Measurements from ENCODE around the gene ZBTB32.

The ZBTB32 gene

DNA sequence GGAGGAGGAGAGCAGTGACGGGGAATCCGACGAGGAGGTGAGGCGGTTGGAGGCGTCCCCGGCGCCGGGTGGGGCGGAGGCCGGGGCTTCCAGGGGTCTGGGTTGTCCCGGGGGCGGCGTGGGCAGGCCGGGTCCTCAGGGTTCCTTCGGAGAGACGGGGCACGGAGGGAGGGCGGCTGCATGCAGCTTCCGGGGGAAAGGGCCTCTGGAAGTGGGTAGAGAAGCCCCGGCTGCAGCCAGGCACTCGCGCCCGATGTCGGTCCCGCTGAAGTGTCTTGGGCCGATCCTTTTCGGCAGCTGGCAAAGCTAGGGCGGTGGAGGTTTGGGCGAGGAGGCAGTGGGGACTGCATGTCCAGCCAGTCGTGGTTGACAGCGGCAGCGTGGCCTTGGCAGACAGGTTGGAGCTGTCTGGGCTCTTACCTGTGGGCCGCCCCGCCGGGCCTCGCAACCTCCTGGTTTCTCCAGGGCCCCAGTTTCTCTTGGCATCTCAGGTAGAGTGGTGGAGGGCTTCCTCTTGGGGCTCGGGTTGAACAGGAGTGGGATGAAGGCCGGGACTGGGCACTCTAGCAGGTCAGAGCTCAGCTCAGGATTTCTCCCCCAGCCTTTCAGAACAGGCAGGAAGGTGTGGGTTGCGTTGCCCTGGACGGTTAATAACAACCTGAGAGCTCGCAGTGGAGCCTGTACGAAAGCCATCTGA, 14.1 kb downstream of the ZBTB32 start (continued):
- TF ChIP-seq ZBTB7A (tag by site-specific recombination; IDR thresholded peaks at IDR 0.05; ENCODE audit: low read depth) (peak; percentile 61; the same call in 1 of the 2 replicates), WT1 (tag by site-specific recombination; IDR thresholded peaks at IDR 0.05) (no peak), OVOL3 (tag by site-specific recombination; IDR thresholded peaks at IDR 0.05) (no peak), ZNF335 (tag by site-specific recombination; conservative IDR thresholded peaks at IDR 0.05) (peak; percentile 99), ZBTB17 (tag by site-specific recombination; IDR thresholded peaks at IDR 0.05) (peak; percentile 46; the same call in 1 of the 2 replicates), ZNF416 (tag by site-specific recombination; IDR thresholded peaks at IDR 0.05) (no peak), OSR2 (tag by site-specific recombination; IDR thresholded peaks at IDR 0.05) (no peak), ZNF24 (tag by site-specific recombination; IDR thresholded peaks at IDR 0.05) (no peak), ZNF707 (tag by site-specific recombination; IDR thresholded peaks at IDR 0.05) (no peak), SETDB1 (IDR thresholded peaks at IDR 0.05; ENCODE audit: insufficient read length, low read length) (no peak), ZNF529 (tag by site-specific recombination; IDR thresholded peaks at IDR 0.05; ENCODE audit: insufficient replicate concordance) (no peak), ZNF19 (tag by site-specific recombination; IDR thresholded peaks at IDR 0.05; ENCODE audit: low read depth) (no peak), HOXC10 (CRISPR knock-in tag; IDR thresholded peaks at IDR 0.05) (no peak), REPIN1 (tag by site-specific recombination; IDR thresholded peaks at IDR 0.05; ENCODE audit: low read depth) (no peak), FEZF1 (tag by site-specific recombination; IDR thresholded peaks at IDR 0.05) (no peak), ZNF169 (tag by site-specific recombination; IDR thresholded peaks at IDR 0.05) (no peak)
- TF ChIP-seq, protein P1, sequence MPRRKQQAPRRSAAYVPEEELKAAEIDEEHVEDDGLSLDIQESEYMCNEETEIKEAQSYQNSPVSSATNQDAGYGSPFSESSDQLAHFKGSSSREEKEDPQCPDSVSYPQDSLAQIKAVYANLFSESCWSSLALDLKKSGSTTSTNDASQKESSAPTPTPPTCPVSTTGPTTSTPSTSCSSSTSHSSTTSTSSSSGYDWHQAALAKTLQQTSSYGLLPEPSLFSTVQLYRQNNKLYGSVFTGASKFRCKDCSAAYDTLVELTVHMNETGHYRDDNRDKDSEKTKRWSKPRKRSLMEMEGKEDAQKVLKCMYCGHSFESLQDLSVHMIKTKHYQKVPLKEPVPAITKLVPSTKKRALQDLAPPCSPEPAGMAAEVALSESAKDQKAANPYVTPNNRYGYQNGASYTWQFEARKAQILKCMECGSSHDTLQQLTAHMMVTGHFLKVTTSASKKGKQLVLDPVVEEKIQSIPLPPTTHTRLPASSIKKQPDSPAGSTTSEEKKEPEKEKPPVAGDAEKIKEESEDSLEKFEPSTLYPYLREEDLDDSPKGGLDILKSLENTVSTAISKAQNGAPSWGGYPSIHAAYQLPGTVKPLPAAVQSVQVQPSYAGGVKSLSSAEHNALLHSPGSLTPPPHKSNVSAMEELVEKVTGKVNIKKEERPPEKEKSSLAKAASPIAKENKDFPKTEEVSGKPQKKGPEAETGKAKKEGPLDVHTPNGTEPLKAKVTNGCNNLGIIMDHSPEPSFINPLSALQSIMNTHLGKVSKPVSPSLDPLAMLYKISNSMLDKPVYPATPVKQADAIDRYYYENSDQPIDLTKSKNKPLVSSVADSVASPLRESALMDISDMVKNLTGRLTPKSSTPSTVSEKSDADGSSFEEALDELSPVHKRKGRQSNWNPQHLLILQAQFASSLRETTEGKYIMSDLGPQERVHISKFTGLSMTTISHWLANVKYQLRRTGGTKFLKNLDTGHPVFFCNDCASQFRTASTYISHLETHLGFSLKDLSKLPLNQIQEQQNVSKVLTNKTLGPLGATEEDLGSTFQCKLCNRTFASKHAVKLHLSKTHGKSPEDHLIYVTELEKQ (tag by site-specific recombination; IDR thresholded peaks at IDR 0.05; ENCODE audit: borderline replicate concordance) = no peak
- TF ChIP-seq, protein P2, sequence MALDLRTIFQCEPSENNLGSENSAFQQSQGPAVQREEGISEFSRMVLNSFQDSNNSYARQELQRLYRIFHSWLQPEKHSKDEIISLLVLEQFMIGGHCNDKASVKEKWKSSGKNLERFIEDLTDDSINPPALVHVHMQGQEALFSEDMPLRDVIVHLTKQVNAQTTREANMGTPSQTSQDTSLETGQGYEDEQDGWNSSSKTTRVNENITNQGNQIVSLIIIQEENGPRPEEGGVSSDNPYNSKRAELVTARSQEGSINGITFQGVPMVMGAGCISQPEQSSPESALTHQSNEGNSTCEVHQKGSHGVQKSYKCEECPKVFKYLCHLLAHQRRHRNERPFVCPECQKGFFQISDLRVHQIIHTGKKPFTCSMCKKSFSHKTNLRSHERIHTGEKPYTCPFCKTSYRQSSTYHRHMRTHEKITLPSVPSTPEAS (tag by site-specific recombination; IDR thresholded peaks at IDR 0.05) = no peak
- TF ChIP-seq, protein P3, sequence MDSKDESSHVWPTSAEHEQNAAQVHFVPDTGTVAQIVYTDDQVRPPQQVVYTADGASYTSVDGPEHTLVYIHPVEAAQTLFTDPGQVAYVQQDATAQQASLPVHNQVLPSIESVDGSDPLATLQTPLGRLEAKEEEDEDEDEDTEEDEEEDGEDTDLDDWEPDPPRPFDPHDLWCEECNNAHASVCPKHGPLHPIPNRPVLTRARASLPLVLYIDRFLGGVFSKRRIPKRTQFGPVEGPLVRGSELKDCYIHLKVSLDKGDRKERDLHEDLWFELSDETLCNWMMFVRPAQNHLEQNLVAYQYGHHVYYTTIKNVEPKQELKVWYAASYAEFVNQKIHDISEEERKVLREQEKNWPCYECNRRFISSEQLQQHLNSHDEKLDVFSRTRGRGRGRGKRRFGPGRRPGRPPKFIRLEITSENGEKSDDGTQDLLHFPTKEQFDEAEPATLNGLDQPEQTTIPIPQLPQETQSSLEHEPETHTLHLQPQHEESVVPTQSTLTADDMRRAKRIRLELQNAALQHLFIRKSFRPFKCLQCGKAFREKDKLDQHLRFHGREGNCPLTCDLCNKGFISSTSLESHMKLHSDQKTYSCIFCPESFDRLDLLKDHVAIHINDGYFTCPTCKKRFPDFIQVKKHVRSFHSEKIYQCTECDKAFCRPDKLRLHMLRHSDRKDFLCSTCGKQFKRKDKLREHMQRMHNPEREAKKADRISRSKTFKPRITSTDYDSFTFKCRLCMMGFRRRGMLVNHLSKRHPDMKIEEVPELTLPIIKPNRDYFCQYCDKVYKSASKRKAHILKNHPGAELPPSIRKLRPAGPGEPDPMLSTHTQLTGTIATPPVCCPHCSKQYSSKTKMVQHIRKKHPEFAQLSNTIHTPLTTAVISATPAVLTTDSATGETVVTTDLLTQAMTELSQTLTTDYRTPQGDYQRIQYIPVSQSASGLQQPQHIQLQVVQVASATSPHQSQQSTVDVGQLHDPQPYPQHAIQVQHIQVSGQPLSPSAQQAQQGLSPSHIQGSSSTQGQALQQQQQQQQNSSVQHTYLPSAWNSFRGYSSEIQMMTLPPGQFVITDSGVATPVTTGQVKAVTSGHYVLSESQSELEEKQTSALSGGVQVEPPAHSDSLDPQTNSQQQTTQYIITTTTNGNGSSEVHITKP (tag by site-specific recombination; IDR thresholded peaks at IDR 0.05) = no peak
- TF ChIP-seq, protein P4, sequence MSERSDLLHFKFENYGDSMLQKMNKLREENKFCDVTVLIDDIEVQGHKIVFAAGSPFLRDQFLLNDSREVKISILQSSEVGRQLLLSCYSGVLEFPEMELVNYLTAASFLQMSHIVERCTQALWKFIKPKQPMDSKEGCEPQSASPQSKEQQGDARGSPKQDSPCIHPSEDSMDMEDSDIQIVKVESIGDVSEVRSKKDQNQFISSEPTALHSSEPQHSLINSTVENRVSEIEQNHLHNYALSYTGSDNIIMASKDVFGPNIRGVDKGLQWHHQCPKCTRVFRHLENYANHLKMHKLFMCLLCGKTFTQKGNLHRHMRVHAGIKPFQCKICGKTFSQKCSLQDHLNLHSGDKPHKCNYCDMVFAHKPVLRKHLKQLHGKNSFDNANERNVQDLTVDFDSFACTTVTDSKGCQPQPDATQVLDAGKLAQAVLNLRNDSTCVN (tag by site-specific recombination; optimal IDR thresholded peaks at IDR 0.05) = peak; percentile 65
- TF ChIP-seq, protein P5, sequence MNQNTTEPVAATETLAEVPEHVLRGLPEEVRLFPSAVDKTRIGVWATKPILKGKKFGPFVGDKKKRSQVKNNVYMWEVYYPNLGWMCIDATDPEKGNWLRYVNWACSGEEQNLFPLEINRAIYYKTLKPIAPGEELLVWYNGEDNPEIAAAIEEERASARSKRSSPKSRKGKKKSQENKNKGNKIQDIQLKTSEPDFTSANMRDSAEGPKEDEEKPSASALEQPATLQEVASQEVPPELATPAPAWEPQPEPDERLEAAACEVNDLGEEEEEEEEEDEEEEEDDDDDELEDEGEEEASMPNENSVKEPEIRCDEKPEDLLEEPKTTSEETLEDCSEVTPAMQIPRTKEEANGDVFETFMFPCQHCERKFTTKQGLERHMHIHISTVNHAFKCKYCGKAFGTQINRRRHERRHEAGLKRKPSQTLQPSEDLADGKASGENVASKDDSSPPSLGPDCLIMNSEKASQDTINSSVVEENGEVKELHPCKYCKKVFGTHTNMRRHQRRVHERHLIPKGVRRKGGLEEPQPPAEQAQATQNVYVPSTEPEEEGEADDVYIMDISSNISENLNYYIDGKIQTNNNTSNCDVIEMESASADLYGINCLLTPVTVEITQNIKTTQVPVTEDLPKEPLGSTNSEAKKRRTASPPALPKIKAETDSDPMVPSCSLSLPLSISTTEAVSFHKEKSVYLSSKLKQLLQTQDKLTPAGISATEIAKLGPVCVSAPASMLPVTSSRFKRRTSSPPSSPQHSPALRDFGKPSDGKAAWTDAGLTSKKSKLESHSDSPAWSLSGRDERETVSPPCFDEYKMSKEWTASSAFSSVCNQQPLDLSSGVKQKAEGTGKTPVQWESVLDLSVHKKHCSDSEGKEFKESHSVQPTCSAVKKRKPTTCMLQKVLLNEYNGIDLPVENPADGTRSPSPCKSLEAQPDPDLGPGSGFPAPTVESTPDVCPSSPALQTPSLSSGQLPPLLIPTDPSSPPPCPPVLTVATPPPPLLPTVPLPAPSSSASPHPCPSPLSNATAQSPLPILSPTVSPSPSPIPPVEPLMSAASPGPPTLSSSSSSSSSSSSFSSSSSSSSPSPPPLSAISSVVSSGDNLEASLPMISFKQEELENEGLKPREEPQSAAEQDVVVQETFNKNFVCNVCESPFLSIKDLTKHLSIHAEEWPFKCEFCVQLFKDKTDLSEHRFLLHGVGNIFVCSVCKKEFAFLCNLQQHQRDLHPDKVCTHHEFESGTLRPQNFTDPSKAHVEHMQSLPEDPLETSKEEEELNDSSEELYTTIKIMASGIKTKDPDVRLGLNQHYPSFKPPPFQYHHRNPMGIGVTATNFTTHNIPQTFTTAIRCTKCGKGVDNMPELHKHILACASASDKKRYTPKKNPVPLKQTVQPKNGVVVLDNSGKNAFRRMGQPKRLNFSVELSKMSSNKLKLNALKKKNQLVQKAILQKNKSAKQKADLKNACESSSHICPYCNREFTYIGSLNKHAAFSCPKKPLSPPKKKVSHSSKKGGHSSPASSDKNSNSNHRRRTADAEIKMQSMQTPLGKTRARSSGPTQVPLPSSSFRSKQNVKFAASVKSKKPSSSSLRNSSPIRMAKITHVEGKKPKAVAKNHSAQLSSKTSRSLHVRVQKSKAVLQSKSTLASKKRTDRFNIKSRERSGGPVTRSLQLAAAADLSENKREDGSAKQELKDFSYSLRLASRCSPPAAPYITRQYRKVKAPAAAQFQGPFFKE (tag by site-specific recombination; IDR thresholded peaks at IDR 0.05; ENCODE audit: borderline replicate concordance) = no peak

Data from HEK293 (cell line).